Epithelial cell of prostate (primary cell): Measurements from ENCODE around the gene TMEM80.

Source experiments
- DNase-seq: peaks from one replicate; pipeline ENCODE4 v3.0.0-alpha.2; 2011; ENCODE audit warnings: low read depth, low spot score
- H3K27ac ChIP-seq: fragments of 450-650 bp; 2 replicates; pipeline ENCODE4 v1.5.1; 2017; ENCODE audit warnings: mild to moderate bottlenecking

TMEM80 gene

GRCh38 chr11:719214-720016 lies 23.8 kb downstream of the TMEM80 start:
- DNase-seq = no peak
- H3K27ac ChIP-seq = no peak overlapping the region

DNA sequence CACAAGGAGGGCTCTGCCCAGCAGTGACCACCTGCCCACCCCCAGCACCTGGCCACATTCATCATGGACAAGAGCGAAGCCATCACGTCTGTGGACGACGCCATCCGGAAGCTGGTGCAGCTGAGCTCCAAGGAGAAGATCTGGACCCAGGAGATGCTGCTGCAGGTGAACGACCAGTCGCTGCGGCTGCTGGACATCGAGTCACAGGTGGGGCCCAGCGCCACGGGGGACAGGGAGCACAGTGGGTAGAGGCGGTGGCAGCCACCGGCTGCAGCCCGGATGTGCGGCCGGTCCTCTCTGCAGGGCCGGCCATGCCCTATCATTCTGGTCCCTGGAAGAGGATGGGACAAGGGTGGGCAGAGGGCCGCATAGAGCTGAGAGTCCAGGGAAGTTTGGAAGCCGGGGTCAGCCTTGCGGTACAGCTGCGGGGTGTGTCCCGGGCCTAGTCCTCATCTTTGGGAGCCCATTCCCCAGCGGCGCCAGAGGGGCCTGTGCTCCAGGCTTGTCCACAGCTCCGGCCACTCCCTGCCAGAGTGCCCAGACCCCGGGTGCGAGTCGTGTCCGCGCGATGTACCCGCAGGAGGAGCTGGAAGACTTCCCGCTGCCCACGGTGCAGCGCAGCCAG lies 24.5 kb downstream of the TMEM80 start:
- DNase-seq = no peak
- no peak overlapping the region for H3K27ac ChIP-seq

DNA sequence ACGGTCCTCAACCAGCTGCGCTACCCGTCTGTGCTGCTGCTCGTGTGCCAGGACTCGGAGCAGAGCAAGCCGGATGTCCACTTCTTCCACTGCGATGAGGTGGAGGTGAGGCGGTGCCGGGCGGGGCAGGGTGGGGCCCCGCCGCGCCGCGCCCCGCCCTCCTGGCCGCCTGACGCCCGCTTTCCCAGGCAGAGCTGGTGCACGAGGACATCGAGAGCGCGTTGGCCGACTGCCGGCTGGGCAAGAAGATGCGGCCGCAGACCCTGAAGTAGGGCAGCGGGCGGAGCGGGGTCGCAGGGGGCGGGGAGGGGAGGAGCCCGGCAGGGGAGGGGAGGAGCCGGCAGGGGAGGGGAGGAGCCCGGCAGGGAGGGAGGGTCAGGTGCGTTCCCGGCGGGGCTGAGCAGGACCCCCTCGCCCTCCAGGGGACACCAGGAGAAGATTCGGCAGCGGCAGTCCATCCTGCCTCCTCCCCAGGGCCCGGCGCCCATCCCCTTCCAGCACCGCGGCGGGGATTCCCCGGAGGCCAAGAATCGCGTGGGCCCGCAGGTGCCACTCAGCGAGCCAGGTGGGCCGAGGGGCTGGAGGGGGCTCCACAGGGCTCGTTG lies 25.1 kb downstream of the TMEM80 start:
- H3K27ac ChIP-seq = no peak overlapping the region
- DNase-seq = no peak

- DNase-seq = no peak
- no peak overlapping the region for H3K27ac ChIP-seq
Observed at GRCh38 chr11:721247-721740, 25.7 kb downstream of the TMEM80 start.

DNA sequence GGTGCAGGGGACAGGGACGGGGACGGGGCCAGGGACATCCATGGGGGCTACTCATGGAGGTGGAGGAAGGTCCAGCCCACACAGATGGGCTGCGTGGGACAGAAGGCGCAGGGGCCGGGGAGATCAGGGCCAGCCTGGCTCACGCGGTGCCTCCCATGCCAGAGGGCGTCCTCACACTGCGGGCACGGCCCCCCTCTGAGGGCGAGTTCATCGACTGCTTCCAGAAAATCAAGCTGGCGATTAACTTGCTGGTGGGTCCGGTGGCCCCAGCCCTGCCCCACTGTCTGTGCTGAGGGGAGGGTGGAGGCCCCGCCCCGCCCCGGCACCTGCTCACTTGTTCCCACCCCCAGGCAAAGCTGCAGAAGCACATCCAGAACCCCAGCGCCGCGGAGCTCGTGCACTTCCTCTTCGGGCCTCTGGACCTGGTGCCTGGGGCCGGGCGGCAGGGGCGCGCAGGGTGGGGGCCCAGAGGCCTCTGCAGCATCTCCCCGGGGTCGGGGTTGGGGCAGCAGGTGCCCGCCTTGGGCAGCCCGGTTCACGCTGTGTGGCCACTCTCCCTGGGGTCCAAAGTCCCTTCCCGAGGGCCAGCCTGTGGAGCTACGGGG lies 26.2 kb downstream of the TMEM80 start:
- no peak overlapping the region for H3K27ac ChIP-seq
- no peak for DNase-seq

DNA sequence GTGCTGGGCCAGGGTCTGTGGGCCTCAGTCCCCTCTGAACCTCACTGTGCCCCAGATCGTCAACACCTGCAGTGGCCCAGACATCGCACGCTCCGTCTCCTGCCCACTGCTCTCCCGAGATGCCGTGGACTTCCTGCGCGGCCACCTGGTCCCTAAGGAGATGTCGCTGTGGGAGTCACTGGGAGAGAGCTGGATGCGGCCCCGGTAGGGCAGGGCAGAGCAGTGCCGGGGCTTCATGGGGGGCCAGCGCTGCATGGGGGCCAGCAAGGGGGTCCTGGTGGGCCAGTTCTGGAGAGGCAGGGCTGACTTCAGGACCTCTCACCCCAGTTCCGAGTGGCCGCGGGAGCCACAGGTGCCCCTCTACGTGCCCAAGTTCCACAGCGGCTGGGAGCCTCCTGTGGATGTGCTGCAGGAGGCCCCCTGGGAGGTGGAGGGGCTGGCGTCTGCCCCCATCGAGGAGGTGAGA lies 26.8 kb downstream of the TMEM80 start:
- DNase-seq = no peak
- H3K27ac ChIP-seq = no peak overlapping the region

DNA sequence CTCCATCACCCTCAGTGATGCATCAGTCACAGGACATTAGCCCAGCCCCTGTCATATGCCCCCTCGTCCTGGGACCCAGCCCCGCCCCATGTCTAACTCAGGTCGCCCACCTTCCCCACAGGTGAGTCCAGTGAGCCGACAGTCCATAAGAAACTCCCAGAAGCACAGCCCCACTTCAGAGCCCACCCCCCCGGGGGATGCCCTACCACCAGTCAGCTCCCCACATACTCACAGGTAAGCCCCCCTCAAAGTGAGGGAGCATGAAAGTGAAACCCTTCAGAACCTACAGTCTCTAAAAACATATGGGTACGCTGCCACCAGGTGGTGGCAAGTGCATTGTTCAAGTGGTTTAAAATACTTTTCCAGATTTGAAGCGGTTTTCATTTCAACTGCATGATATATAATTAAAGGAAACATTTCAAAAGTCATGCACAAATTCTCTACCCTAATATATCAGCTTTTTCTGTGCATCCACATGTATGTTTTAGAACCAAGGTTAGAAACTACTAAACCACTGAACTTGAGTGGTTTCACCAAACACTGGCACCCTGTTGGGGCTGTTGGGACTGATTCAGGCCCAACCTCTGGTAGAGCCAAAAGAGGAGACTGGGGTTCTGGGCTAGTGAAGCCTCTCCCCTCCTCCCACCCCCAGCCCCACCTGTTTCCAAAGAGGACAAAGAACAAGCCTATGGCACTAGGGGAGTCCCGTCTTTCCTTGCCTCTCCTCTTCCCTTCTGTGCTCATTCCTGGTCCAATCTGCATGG lies 27.7 kb downstream of the TMEM80 start:
- H3K27ac ChIP-seq = no peak overlapping the region

GRCh38 chr11:724049-724777 lies 28.6 kb downstream of the TMEM80 start:
- DNase-seq = no peak
- no peak overlapping the region for H3K27ac ChIP-seq

More for the DNA sequence above, 27.7 kb downstream of the TMEM80 start:
- DNase-seq = no peak

DNA sequence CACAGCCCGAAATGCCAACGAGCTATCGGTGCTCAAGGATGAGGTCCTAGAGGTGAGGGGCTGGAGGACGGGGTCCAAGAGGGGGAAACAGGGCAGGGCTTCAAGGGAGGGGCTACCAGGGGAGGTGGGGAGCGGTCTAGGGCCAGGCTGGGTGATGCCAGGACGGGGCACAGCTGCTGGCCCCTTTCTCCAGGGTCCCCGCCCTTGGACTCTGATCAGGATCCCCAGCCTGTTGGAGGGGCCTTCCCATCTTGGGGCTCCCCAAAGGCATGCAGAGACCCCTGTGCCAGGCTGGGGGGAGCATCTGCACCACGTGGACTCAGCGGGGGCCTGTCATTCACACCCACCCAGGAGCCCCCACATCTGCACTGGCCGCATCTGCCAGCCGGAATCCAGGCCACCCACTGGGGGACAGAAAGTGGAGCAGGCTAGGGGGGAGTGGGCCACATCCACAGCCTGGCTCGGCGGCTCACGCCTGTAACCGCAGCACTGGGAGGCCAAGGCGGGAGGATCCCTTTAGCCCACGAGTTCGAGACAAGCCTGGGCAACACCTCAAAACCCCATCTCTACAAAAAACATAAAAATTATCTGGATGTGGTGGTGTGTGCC lies 29.3 kb downstream of the TMEM80 start:
- no peak for DNase-seq

DNA sequence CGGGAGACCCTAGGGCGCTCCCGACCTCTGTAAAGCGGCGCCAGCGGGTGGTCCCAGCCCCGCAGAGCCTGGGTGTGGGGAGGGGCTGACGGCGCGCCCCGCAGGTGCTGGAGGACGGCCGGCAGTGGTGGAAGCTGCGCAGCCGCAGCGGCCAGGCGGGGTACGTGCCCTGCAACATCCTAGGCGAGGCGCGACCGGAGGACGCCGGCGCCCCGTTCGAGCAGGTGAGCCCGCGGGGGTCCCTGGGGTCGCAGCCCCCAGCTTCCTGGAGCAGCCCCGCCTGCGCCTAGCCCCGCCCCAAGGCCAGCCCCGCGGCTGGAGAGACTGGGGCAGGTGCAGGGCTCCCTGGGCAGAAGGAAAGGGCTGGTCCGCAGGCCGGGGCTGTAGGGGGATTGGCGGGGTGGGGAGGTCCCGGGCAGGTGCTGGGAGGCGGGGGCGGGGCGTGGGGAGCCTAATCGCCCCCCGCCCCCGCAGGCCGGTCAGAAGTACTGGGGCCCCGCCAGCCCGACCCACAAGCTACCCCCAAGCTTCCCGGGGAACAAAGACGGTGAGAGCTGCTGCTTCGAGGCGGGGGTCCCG lies 30.1 kb downstream of the TMEM80 start:
- H3K27ac ChIP-seq = peak overlapping the region; percentile 82

More for the DNA sequence above, 29.3 kb downstream of the TMEM80 start:
- peak overlapping the region; percentile 82 for H3K27ac ChIP-seq

DNA sequence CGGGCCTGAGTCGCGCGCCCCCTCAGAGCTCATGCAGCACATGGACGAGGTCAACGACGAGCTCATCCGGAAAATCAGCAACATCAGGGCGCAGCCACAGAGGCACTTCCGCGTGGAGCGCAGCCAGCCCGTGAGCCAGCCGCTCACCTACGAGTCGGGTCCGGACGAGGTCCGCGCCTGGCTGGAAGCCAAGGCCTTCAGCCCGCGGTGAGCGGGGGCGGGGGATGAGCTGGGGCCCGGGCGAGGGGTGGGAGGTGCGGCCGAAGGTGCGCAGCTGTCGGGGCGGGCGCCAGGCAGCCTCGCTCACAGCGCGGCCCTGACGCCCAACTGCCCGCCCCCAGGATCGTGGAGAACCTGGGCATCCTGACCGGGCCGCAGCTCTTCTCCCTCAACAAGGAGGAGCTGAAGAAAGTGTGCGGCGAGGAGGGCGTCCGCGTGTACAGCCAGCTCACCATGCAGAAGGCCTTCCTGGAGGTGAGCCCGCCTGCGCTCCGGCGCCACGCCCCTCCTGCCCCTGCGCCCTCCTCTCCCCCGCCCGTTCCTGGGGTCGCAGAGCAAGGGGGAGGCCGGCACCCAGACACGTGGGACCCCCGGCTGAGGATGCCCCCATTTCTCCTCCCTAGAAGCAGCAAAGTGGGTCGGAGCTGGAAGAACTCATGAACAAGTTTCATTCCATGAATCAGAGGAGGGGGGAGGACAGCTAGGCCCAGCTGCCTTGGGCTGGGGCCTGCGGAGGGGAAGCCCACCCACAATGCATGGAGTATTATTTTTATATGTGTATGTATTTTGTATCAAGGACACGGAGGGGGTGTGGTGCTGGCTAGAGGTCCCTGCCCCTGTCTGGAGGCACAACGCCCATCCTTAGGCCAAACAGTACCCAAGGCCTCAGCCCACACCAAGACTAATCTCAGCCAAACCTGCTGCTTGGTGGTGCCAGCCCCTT lies 30.9 kb downstream of the TMEM80 start:
- DNase-seq = peak; percentile 43
- peak overlapping the region; percentile 82 for H3K27ac ChIP-seq

More for the DNA sequence above, 30.1 kb downstream of the TMEM80 start:
- no peak for DNase-seq

- no peak for DNase-seq
- H3K27ac ChIP-seq = peak overlapping the region; percentile 82
Observed at GRCh38 chr11:727281-727701, 31.7 kb downstream of the TMEM80 start.

DNA sequence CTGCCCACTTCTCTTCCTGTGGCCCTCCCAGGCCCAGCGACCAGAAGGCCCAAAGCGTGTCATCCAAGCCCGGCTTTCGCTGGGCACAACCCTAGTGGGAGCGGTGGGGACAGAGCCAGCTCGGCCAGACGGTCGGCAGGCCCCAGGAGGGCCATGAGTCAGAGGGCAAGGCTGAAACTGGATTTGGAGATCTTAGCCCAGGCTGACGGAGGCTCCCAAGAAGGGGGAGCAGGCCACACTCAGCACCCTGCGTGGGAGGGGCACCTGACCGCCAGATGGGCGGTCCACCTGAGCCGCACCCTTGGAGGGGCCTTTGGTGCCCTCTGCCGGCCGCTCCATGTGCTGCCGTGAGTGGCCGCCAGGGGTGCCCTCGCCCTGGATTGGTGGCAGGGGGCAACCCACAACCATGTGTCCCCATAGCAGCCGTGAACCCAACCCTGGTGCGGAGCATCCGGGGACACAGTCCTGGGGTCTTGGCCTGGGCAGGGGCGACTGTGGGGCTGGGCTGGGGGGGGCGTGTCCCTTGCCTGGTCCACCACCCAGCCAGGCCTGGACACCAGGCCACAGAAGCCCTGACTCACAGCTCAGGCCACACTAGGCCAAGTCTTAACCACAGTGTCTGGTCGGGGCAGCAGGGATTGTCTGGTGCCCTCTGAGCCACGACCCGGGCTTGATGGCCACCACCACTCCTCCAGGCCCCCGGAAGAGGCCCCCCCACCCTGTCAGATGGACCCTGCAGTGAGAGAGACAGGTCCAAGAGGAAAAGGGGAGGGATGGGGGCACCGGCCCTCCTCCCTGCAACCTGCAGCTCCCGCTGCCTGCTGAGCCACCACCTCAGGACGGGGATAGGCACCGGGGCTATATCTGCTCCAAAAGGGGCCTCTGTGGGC lies 32.5 kb downstream of the TMEM80 start:
- peak; percentile 78 for DNase-seq
- H3K27ac ChIP-seq = peak overlapping the region; percentile 82

GRCh38 chr11:728901-729491 lies 33.4 kb downstream of the TMEM80 start:
- DNase-seq = no peak
- H3K27ac ChIP-seq = peak overlapping the region; percentile 82

GRCh38 chr11:729492-730074 lies 34.0 kb downstream of the TMEM80 start:
- H3K27ac ChIP-seq = no peak overlapping the region
- no peak for DNase-seq

GRCh38 chr11:733072-733471 lies 37.5 kb downstream of the TMEM80 start:
- no peak overlapping the region for H3K27ac ChIP-seq
- no peak for DNase-seq
